Glutamatergic neuron (in vitro differentiated cells): ENCODE data around the gene UNC5B. TPM values are rescaled to one million over a fixed set of nuclear protein-coding genes. Genes with fewer than 3 reads are reported as not detected.

Experiments
- DNase-seq: peaks from one replicate; pipeline ENCODE4 v3.0.0; 2022
- H3K27ac Mint-ChIP-seq: one replicate; pipeline ENCODE4 v1.8.0; 2020; ENCODE audit warnings: mild to moderate bottlenecking, mixed read lengths, inconsistent platforms; ENCODE audit not compliant: unreplicated experiment
- H3K27me3 Mint-ChIP-seq: one replicate; pipeline ENCODE4 v1.8.0; 2020; ENCODE audit warnings: mild to moderate bottlenecking, moderate library complexity, mixed read lengths, inconsistent platforms; ENCODE audit not compliant: unreplicated experiment
- H3K36me3 Mint-ChIP-seq: one replicate; pipeline ENCODE4 v1.8.0; 2020; ENCODE audit warnings: mild to moderate bottlenecking, mixed read lengths, inconsistent platforms; ENCODE audit not compliant: unreplicated experiment
- H3K4me1 Mint-ChIP-seq: one replicate; pipeline ENCODE4 v1.8.0; 2020; ENCODE audit warnings: mild to moderate bottlenecking, low read depth, mixed read lengths, inconsistent platforms; ENCODE audit not compliant: unreplicated experiment
- H3K4me3 Mint-ChIP-seq: one replicate; pipeline ENCODE4 v1.8.0; 2020; ENCODE audit warnings: mild to moderate bottlenecking, mixed read lengths, inconsistent platforms; ENCODE audit not compliant: unreplicated experiment
- H3K9me3 Mint-ChIP-seq: one replicate; pipeline ENCODE4 v1.8.0; 2020; ENCODE audit warnings: mild to moderate bottlenecking, moderate library complexity, mixed read lengths, inconsistent platforms; ENCODE audit not compliant: unreplicated experiment
- CTCF ChIP-seq: fragments of 200-600 bp; sonication (generic); IDR thresholded peaks from one replicate; pipeline ENCODE4 v1.5.0; 2021; ENCODE audit not compliant: partially characterized antibody, unreplicated experiment
- total RNA-seq: library from RNA; stranded (reverse); fragmentation: NEBNext Ultra II Directional; extraction: Animal tissue kit (Norgen Biotek cat#: 25700); gene quantifications from one replicate; pipeline ENCODE4 v1.2.1, GENCODE V29; 2021; ENCODE audit not compliant: unreplicated experiment

Gene UNC5B
- total RNA-seq, 1 donor from 2014 or later = 22.6 TPM

GRCh38 chr10:71232089-71232998, 20.0 kb downstream of the UNC5B start:
- H3K4me3 Mint-ChIP-seq = no peak overlapping the region
- DNase-seq = no peak
- no peak overlapping the region for H3K27ac Mint-ChIP-seq
- H3K4me1 Mint-ChIP-seq = peaks cover 9% of the 10 kb centered on the region
- H3K9me3 Mint-ChIP-seq = peaks cover 7% of the 10 kb centered on the region
- no peak for TF ChIP-seq CTCF
- H3K36me3 Mint-ChIP-seq = no peaks in the 10 kb centered on the region
- H3K27me3 Mint-ChIP-seq = peaks cover 6% of the 10 kb centered on the region

GRCh38 chr10:71233482-71233892, 21.1 kb downstream of the UNC5B start:
- peaks cover 3% of the 10 kb centered on the region for H3K27me3 Mint-ChIP-seq
- no peak for TF ChIP-seq CTCF
- H3K27ac Mint-ChIP-seq = no peak overlapping the region
- no peaks in the 10 kb centered on the region for H3K36me3 Mint-ChIP-seq
- peaks cover 7% of the 10 kb centered on the region for H3K9me3 Mint-ChIP-seq
- peaks cover 9% of the 10 kb centered on the region for H3K4me1 Mint-ChIP-seq
- no peak for DNase-seq
- H3K4me3 Mint-ChIP-seq = no peak overlapping the region

GRCh38 chr10:71234004-71234894, 21.9 kb downstream of the UNC5B start:
- no peaks in the 10 kb centered on the region for H3K36me3 Mint-ChIP-seq
- H3K27ac Mint-ChIP-seq = peak overlapping the region; percentile 59
- peaks cover 3% of the 10 kb centered on the region for H3K27me3 Mint-ChIP-seq
- TF ChIP-seq CTCF = no peak
- H3K9me3 Mint-ChIP-seq = peaks cover 7% of the 10 kb centered on the region
- peaks cover 9% of the 10 kb centered on the region for H3K4me1 Mint-ChIP-seq
- DNase-seq = peak; percentile 8
- peak overlapping the region; percentile 43 for H3K4me3 Mint-ChIP-seq

GRCh38 chr10:71234970-71235685, 22.8 kb downstream of the UNC5B start:
- Mint-ChIP-seq H3K27me3 (peaks cover 3% of the 10 kb centered on the region), H3K9me3 (peaks cover 7% of the 10 kb centered on the region), H3K4me3 (no peak overlapping the region), H3K4me1 (peaks cover 10% of the 10 kb centered on the region), H3K27ac (no peak overlapping the region), H3K36me3 (no peaks in the 10 kb centered on the region)
- TF ChIP-seq CTCF = no peak
- peak; percentile 24 for DNase-seq
